Psoas muscle (tissue), 8 donors: Measurements from ENCODE around the gene FLAD1. TPM values are rescaled to one million over a fixed set of nuclear protein-coding genes. Genes with fewer than 3 reads are reported as not detected.

ENCODE experiments used
- ATAC-seq, 4 donors: fragments of 200-7000 bp; cut with Tn5 transposase; one replicate each; pipeline ENCODE4 v1.9.1; 2020; ENCODE audit warnings: moderate library complexity in 3 of 4, mild to moderate bottlenecking in 2 of 4
- DNase-seq, 2 donors: peaks; one replicate each; pipeline ENCODE4 v3.0.0-alpha.2; 2020
- H3K27ac ChIP-seq: fragments of 200-600 bp; one replicate; pipeline ENCODE4 v1.8.0; 2022
- H3K27me3 ChIP-seq, 3 donors: fragments of 200-600 bp in 1 of 3; one replicate each; pipeline versions ENCODE4 v1.6.1 to v1.8.0; 2013 to 2022; ENCODE audit warnings: low read length in 2 of 3, mild to moderate bottlenecking in 2 of 3, moderate library complexity in 1 of 3; ENCODE audit not compliant: insufficient read depth in 3 of 3
- H3K36me3 ChIP-seq, 2 donors: fragments of 200-600 bp in 1 of 2; one replicate each; pipeline versions ENCODE4 v1.6.1 to v1.8.0; 2013 to 2022; ENCODE audit warnings: low read depth in 1 of 2, mild to moderate bottlenecking in 1 of 2, moderate library complexity in 1 of 2; ENCODE audit not compliant: insufficient read depth in 1 of 2
- H3K4me1 ChIP-seq: fragments of 200-600 bp; one replicate; pipeline ENCODE4 v1.8.0; 2022
- H3K4me3 ChIP-seq: fragments of 200-600 bp; one replicate; pipeline ENCODE4 v1.8.0; 2022; ENCODE audit warnings: mild to moderate bottlenecking
- H3K9me3 ChIP-seq: fragments of 200-600 bp; one replicate; pipeline ENCODE4 v1.8.0; 2022
- WGBS, 3 donors: extraction: QIAGEN DNeasy Blood & Tissue Kit; methylation state at CpG; one replicate each; pipeline versions ENCODE4 v1.1.6 to v1.1.7; 2013; 5-methylcytosine and 5-hydroxymethylcytosine counted together
- intact Hi-C, 2 donors: fragments of 100-400 bp; cut with DNase I; formaldehyde crosslinking; loops; one replicate each; pipeline versions ENCODE4 v1.11.0 to v1.14.2; 2022
- polyA plus RNA-seq, 3 donors: library from polyadenylated mRNA; stranded (reverse); fragments of 200-250 nt; gene quantifications; one replicate each; pipeline ENCODE4 v1.2.3, GENCODE V29; 2013
- total RNA-seq, 4 donors: library from RNA; stranded (reverse); fragmentation: NEBNext Ultra II Directional in 2 of 4; extraction: Animal tissue kit (Norgen Biotek cat#: 25700) in 2 of 4; gene quantifications; one replicate each; pipeline versions ENCODE4 v1.2.1 to v1.2.4, GENCODE V29; 2021 to 2023
- TF ChIP-seq, protein P1 (sequence below): fragments of 200-600 bp; IDR thresholded peaks from one replicate; pipeline ENCODE4 v1.8.0; 2022; ENCODE audit warnings: antibody characterized with exemption
- donor health status: healthy with polysubstance abuse.
- donor health status: DM: no; HTN: no; CAD: no; lungs with moderate emphysema.
- donor health status: Bipolar disorder and iron deficiency.
- donor health status: healthy.
- donor health status: DM: yes; HTN: yes; CAD: no.
- donor health status: DM: no; HTN: no; CAD: no.
- donor health status: DM: no; HTN: no; CAD: no.
- donor health status: DM: yes; HTN: yes; CAD: no.

FLAD1 gene
- total and polyA plus RNA-seq, 7 donors, result 24.5 to 52.7 (median 34.9) TPM

DNA sequence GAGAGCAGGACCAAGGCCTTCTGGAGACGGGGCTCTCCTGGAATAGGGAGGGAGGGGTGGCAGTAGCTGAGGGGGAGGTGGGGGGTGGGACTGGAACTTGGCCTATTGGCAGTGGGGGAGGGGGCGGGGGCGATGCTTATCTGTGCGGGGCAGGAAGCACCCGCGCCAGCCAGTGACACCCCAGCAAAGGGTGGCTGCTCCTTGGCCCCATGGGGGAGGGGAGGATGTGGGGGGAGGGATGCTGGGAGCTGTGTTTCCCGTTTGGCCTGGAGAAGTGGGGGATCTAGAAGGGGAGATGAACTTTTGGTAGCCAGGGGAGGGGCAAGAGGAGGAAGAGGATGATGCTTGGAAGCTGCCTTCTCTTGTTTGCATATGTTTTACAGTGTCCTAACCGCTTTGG is 30.5 kb downstream of the FLAD1 start:
- Histone ChIP-seq H3K9me3 (no peaks in the 10 kb centered on the region), H3K27me3 (no peaks in the 10 kb centered on the region), H3K4me3 (no peak overlapping the region), H3K36me3 (peaks cover 0 to 31% of the 10 kb centered on the region in 2 donors), H3K4me1 (peaks cover 46% of the 10 kb centered on the region), H3K27ac (no peak overlapping the region)
- WGBS, 3 donors, result 65 to 80% (median 71%) methylated on average over 7 to 8 of the region's 8 CpGs
- ATAC-seq, result no peak
- intact Hi-C loops, result loop anchor here in 1 of 2 donors (5.0 kb wide), 1 partner anchor 41 kb away; the partner anchor contains the start of genes CKS1B and SHC1
- TF ChIP-seq, protein P1, sequence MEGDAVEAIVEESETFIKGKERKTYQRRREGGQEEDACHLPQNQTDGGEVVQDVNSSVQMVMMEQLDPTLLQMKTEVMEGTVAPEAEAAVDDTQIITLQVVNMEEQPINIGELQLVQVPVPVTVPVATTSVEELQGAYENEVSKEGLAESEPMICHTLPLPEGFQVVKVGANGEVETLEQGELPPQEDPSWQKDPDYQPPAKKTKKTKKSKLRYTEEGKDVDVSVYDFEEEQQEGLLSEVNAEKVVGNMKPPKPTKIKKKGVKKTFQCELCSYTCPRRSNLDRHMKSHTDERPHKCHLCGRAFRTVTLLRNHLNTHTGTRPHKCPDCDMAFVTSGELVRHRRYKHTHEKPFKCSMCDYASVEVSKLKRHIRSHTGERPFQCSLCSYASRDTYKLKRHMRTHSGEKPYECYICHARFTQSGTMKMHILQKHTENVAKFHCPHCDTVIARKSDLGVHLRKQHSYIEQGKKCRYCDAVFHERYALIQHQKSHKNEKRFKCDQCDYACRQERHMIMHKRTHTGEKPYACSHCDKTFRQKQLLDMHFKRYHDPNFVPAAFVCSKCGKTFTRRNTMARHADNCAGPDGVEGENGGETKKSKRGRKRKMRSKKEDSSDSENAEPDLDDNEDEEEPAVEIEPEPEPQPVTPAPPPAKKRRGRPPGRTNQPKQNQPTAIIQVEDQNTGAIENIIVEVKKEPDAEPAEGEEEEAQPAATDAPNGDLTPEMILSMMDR, result no peak
- DNase-seq, result no peak

DNA sequence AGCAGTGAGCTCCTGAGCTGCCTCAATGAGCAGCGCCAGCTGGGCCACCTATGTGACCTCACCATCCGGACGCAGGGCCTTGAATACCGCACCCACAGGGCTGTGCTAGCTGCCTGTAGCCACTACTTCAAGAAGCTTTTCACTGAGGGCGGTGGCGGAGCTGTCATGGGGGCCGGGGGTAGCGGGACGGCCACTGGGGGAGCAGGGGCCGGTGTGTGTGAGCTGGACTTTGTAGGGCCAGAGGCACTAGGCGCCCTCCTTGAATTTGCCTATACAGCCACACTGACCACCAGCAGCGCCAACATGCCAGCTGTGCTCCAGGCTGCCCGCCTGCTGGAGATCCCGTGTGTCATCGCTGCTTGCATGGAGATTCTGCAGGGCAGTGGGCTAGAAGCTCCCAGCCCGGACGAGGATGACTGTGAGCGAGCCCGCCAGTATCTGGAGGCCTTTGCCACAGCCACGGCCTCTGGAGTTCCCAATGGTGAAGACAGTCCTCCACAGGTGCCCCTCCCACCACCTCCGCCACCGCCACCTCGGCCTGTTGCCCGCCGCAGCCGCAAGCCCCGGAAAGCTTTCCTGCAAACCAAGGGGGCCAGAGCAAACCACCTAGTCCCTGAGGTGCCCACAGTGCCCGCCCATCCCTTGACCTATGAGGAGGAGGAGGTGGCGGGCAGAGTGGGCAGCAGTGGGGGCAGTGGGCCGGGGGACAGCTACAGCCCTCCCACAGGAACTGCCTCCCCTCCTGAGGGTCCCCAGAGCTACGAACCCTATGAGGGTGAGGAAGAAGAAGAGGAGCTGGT is 31.8 kb downstream of the FLAD1 start:
- WGBS, 3 donors, result 86 to 90% (median 88%) methylated on average over 30 to 31 of the region's 31 CpGs
- peaks cover 0 to 31% of the 10 kb centered on the region in 2 donors for H3K36me3 ChIP-seq
- no peaks in the 10 kb centered on the region for H3K9me3 ChIP-seq
- TF ChIP-seq, protein P1, result no peak
- H3K27ac ChIP-seq, result peak overlapping the region; percentile 36
- DNase-seq (no peak), ATAC-seq (no peak)
- H3K4me3 ChIP-seq, result no peak overlapping the region
- intact Hi-C loops, result loop anchor here in 1 of 2 donors (5.0 kb wide), 1 partner anchor 43 kb away; the partner anchor contains the start of genes CKS1B and SHC1
- peaks cover 40% of the 10 kb centered on the region for H3K4me1 ChIP-seq
- H3K27me3 ChIP-seq, result no peaks in the 10 kb centered on the region

DNA sequence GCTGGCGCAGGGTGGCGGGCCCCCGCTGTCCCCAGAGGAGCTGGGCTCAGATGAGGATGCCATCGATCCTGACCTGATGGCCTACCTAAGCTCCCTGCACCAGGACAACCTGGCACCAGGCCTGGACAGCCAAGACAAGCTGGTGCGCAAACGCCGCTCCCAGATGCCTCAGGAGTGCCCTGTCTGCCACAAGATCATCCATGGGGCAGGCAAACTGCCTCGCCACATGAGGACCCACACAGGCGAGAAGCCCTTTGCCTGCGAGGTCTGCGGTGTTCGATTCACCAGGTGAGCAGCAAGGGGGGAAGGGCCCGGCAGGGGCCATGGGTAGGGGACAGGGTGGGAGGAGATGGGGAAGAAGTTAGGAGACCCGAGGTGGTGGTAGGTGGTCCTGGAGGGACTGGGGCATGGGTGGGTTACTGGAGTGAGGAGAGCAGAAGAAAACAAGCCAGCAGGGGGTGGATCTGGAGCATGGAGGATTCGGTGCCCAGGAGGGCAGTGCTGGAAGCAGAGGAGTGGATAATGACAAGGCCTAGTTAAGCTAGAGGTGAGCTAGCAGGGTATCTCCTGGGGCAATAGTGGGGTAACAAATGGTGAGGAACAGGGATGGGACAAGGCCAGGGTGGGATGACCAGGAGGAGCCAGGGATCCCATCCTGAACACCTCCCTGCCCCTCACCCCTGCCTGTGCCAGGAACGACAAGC is 32.5 kb downstream of the FLAD1 start:
- Histone ChIP-seq H3K9me3 (no peaks in the 10 kb centered on the region), H3K4me1 (peaks cover 36% of the 10 kb centered on the region), H3K4me3 (no peak overlapping the region), H3K27ac (peak overlapping the region; percentile 36), H3K27me3 (no peaks in the 10 kb centered on the region), H3K36me3 (peaks cover 0 to 31% of the 10 kb centered on the region in 2 donors)
- DNase-seq (no peak), ATAC-seq (no peak)
- intact Hi-C loops, result loop anchor here (2.0 kb wide), 2 partner anchors 13 to 53 kb away; partner anchors contain the start of gene ZBTB7B (in 1 of the 2)
- TF ChIP-seq, protein P1, result no peak
- WGBS, 3 donors, result 85 to 86% (median 86%) methylated on average over 16 of the region's 16 CpGs

DNA sequence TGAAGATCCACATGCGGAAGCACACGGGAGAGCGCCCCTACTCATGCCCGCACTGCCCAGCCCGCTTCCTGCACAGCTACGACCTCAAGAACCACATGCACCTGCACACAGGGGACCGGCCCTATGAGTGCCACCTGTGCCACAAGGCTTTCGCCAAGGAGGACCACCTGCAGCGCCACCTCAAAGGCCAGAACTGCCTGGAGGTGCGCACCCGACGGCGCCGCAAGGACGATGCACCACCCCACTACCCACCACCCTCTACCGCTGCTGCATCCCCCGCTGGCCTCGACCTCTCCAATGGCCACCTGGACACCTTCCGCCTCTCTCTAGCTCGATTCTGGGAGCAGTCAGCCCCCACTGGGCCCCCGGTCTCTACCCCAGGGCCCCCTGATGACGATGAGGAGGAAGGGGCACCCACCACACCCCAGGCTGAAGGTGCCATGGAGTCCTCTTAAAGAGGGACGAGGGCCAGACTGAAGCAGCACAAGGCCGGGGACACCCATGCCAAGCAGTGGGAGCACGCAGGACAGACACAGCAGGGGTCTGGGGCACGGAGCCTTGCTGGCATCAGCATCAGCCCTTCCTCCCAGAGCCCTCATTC is 33.2 kb downstream of the FLAD1 start:
- H3K4me1 ChIP-seq, result peaks cover 31% of the 10 kb centered on the region
- peak overlapping the region; percentile 85 for H3K27ac ChIP-seq
- WGBS, 3 donors, result 79 to 91% (median 84%) methylated on average over 25 to 26 of the region's 26 CpGs
- ATAC-seq (no peak), DNase-seq (no peak)
- peak overlapping the region; percentile 67 for H3K4me3 ChIP-seq
- H3K36me3 ChIP-seq, result peaks cover 0 to 31% of the 10 kb centered on the region in 2 donors
- TF ChIP-seq, protein P1, result no peak
- H3K27me3 ChIP-seq, result no peaks in the 10 kb centered on the region
- H3K9me3 ChIP-seq, result no peaks in the 10 kb centered on the region
- intact Hi-C loops, result loop anchor here (2.0 kb wide), 2 partner anchors 14 to 54 kb away; partner anchors contain the start of gene ZBTB7B (in 1 of the 2)
